Thymus (tissue), 14 donors: ENCODE results near the gene VAC14. TPM values are rescaled to one million over a fixed set of nuclear protein-coding genes. Genes with fewer than 3 reads are reported as not detected.
"Not testable (repeated sequence)": the region's sequence is repeated elsewhere in the genome, so short reads cannot be mapped to it uniquely, and the experiment has no call there.

ENCODE experiments used
- DNase-seq, 9 donors: peaks; one replicate each; pipeline ENCODE4 v3.0.0-alpha.2; 2013; ENCODE audit warnings: low spot score in 9 of 9, low read depth in 6 of 9, missing footprints in 1 of 9
- H3K27ac ChIP-seq, 2 donors: one replicate each; pipeline ENCODE4 v1.5.1; 2013; ENCODE audit warnings: control low read depth in 1 of 2, low read depth in 1 of 2, low read length in 1 of 2, mild to moderate bottlenecking in 1 of 2, moderate library complexity in 1 of 2
- H3K27me3 ChIP-seq, 2 donors: one replicate each; pipeline ENCODE4 v1.5.1; 2013; ENCODE audit warnings: low read length in 1 of 2; ENCODE audit not compliant: control insufficient read depth in 2 of 2, insufficient read depth in 1 of 2
- H3K36me3 ChIP-seq, 2 donors: one replicate each; pipeline ENCODE4 v1.5.1; 2013; ENCODE audit warnings: low read length in 1 of 2, mild to moderate bottlenecking in 1 of 2, moderate library complexity in 1 of 2; ENCODE audit not compliant: control insufficient read depth in 2 of 2, insufficient read depth in 2 of 2
- H3K4me1 ChIP-seq, 2 donors: one replicate each; pipeline ENCODE4 v1.5.1; 2013; ENCODE audit warnings: low read length in 2 of 2; ENCODE audit not compliant: control insufficient read depth in 2 of 2, insufficient read depth in 2 of 2
- H3K4me3 ChIP-seq, 2 donors: one replicate each; pipeline ENCODE4 v1.5.1; 2013; ENCODE audit warnings: low read length in 2 of 2, control low read depth in 1 of 2, mild to moderate bottlenecking in 1 of 2
- H3K9me3 ChIP-seq, 2 donors: one replicate each; pipeline ENCODE4 v1.5.1; 2013; ENCODE audit warnings: low read length in 1 of 2, mild to moderate bottlenecking in 1 of 2; ENCODE audit not compliant: control insufficient read depth in 2 of 2, insufficient read depth in 1 of 2
- WGBS: extraction: QIAGEN DNeasy Blood & Tissue Kit; methylation state at CpG from one replicate; pipeline ENCODE4 v1.1.7; 2013; 5-methylcytosine and 5-hydroxymethylcytosine counted together
- long read RNA-seq, 10 donors: transcript quantifications; one replicate each; lab custom pipeline, GENCODE V29; 2026
- polyA plus RNA-seq: library from polyadenylated mRNA; stranded (reverse); fragments of 200-250 nt; gene quantifications from one replicate; pipeline ENCODE4 v1.2.3, GENCODE V29; 2013
- total RNA-seq: library from RNA; stranded (reverse); fragments of 120-200 nt; gene quantifications from one replicate; pipeline ENCODE4 v1.2.4, GENCODE V29; 2013
- donor health status: healthy.

VAC14 gene
- 28.7 TPM for total RNA-seq
- 33.1 TPM for polyA plus RNA-seq
- long read RNA-seq, donor 1, partial matches to known transcripts: 0 of 3 reads
- long read RNA-seq, donor 1, other reads (novel, unspliced or antisense): 0 of 3 reads
- long read RNA-seq, donor 2: 0 reads
- long read RNA-seq, donor 3, transcript VAC14-201 (19 exons, 3,099 nt): minor isoform, 7 of 21 reads
- long read RNA-seq, donor 3, transcript VAC14-212 (1 exons, 3,609 nt): major isoform, 10 of 21 reads
- long read RNA-seq, donor 3, partial matches to known transcripts: 0 of 21 reads
- long read RNA-seq, donor 3, other reads (novel, unspliced or antisense): 0 of 21 reads
- long read RNA-seq, donor 4, partial matches to known transcripts: 0 of 5 reads
- long read RNA-seq, donor 4, other reads (novel, unspliced or antisense): 0 of 5 reads
- long read RNA-seq, donor 5, transcript VAC14-212 (1 exons, 3,609 nt): major isoform, 15 of 26 reads
- long read RNA-seq, donor 5, transcript VAC14-201 (19 exons, 3,099 nt): minor isoform, 8 of 26 reads
- long read RNA-seq, donor 5, partial matches to known transcripts: 0 of 26 reads
- long read RNA-seq, donor 5, other reads (novel, unspliced or antisense): 0 of 26 reads
- long read RNA-seq, donor 6, transcript VAC14-201 (19 exons, 3,099 nt): major isoform, 9 of 15 reads
- long read RNA-seq, donor 6, partial matches to known transcripts: 0 of 15 reads
- long read RNA-seq, donor 6, other reads (novel, unspliced or antisense): 0 of 15 reads
- long read RNA-seq, donor 7, transcript VAC14-212 (1 exons, 3,609 nt): major isoform, 7 of 11 reads
- long read RNA-seq, donor 7, partial matches to known transcripts: 0 of 11 reads
- long read RNA-seq, donor 7, other reads (novel, unspliced or antisense): 0 of 11 reads
- long read RNA-seq, donor 8, partial matches to known transcripts: 0 of 8 reads
- long read RNA-seq, donor 8, other reads (novel, unspliced or antisense): 0 of 8 reads
- long read RNA-seq, donor 9, transcript VAC14-212 (1 exons, 3,609 nt): major isoform, 6 of 9 reads
- long read RNA-seq, donor 9, partial matches to known transcripts: 0 of 9 reads
- long read RNA-seq, donor 9, other reads (novel, unspliced or antisense): 0 of 9 reads
- long read RNA-seq, donor 10, partial matches to known transcripts: 0 of 5 reads
- long read RNA-seq, donor 10, other reads (novel, unspliced or antisense): 0 of 5 reads

GRCh38 chr16:70800781-70801480 is at the start of gene VAC14:
Gene VAC14 (minus strand): TSS chr16:70801158. CDS start chr16:70800900, 258 bp downstream.
- Histone ChIP-seq H3K4me1 (peaks cover 3 to 8% of the 10 kb centered on the region in 2 donors), H3K36me3 (peaks cover 0 to 2% of the 10 kb centered on the region in 2 donors), H3K27me3 (peaks cover 0 to 2% of the 10 kb centered on the region in 2 donors), H3K27ac (peak within 1 kb of the TSS; percentile 60 to 75), H3K4me3 (peak within 1 kb of the TSS; percentile 81 to 82), H3K9me3 (peaks cover 0 to 2% of the 10 kb centered on the region in 2 donors)
- peak; percentile 77 to 94 (median 91) for DNase-seq
- under 1% methylated on average over 64 of the region's 64 CpGs for WGBS

DNA sequence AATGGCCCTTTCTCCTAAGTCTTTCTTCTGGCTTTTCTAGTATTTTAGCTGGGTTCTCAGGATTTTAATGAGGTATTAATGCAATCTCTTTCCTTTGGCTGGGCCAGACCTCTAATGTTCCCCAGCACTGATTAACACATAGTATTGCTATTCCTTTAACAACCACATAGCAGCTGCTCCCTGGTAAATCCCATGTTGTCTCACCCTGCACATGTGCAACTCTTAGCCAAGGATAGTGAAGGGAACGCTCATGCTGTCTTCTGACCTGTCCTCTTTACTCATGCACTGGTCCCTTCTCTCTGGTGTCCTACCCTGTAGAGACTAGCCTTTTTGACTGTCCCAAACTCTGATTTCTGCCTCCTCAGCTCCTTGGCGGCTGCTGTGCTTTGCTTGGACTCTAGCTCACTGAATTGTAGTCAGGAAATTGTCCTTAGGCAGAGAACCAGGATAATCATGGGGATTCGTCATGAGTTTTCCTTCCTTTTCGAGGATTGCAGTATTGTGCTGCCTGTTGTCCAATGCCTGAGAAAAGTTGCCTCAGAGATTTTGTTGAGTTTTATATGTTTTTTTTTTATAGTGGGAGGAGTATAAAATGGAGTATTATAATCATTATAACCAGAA is 22.6 kb upstream of the VAC14 start:
- 93% methylated on average over 2 of the region's 4 CpGs for WGBS
- H3K4me3 ChIP-seq, H3K36me3 ChIP-seq, H3K27me3 ChIP-seq, H3K27ac ChIP-seq, H3K9me3 ChIP-seq, H3K4me1 ChIP-seq, DNase-seq: not testable (repeated sequence)

DNA sequence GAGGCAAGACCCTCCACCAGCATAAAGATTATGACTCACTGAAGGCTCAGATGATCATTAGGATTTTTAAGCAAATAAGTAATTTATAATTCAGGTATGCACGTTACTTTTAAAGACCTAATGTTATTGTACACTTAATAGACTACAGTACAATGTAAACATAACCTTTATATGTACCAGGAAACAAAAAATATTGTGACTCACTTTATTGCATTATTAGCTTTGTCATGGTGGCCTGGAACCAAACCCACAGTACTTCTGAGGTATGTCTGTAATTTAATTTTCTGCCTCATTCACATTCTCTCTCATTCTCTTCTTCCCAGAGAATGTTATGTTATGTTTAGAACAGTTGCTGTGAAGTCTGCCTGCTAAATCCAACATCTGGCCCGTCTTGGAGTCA is 21.8 kb upstream of the VAC14 start:
- not testable (repeated sequence) for H3K4me3 ChIP-seq, H3K36me3 ChIP-seq, DNase-seq, H3K9me3 ChIP-seq, H3K27me3 ChIP-seq, H3K27ac ChIP-seq, H3K4me1 ChIP-seq
- 60% methylated on average over 1 of the region's 2 CpGs for WGBS

- H3K27me3 ChIP-seq, H3K4me1 ChIP-seq, H3K36me3 ChIP-seq, H3K27ac ChIP-seq, H3K9me3 ChIP-seq, H3K4me3 ChIP-seq, DNase-seq: not testable (repeated sequence)
- WGBS: 93% methylated on average over 11 of the region's 13 CpGs
Measured at GRCh38 chr16:70818088-70818487, 17.1 kb upstream of the VAC14 start.

- H3K27me3 ChIP-seq: peaks cover 0 to 8% of the 10 kb centered on the region in 2 donors
- DNase-seq: peak in 1 of 9 donors; percentile 36
- H3K27ac ChIP-seq: peak overlapping the region in 1 of 2 donors; percentile 75
- H3K9me3 ChIP-seq: no peaks in the 10 kb centered on the region
- 86% methylated on average over 9 of the region's 9 CpGs for WGBS
- peaks cover 0 to 4% of the 10 kb centered on the region in 2 donors for H3K4me1 ChIP-seq
- no peak overlapping the region for H3K4me3 ChIP-seq
- no peaks in the 10 kb centered on the region for H3K36me3 ChIP-seq
Measured at GRCh38 chr16:70809392-70810060, 8.6 kb upstream of the VAC14 start.

- DNase-seq: no peak
- Histone ChIP-seq H3K36me3 (no peaks in the 10 kb centered on the region), H3K4me1 (peaks cover 0 to 4% of the 10 kb centered on the region in 2 donors), H3K27ac (no peak overlapping the region), H3K27me3 (peaks cover 0 to 8% of the 10 kb centered on the region in 2 donors), H3K9me3 (peaks cover 0 to 2% of the 10 kb centered on the region in 2 donors), H3K4me3 (no peak overlapping the region)
Measured at GRCh38 chr16:70808371-70808770, 7.4 kb upstream of the VAC14 start.

DNA sequence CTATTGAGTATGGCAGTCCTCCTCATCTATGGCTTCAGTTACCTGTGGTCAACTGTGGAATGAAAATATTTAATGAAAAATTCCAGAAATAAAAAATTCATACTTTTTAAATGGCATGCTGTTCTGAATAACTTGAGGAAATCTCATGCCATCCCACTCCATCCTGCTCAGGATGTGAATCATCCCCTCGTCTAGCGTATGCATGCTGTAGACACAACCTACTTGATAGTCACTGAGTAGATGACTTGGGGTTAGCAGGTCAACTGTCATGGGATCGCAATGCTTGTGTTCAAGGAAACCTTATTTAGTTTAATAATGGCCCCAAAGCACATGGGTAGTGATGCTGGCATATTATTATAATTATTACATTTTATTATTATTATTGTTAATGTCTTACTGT is 4.8 kb upstream of the VAC14 start:
- 93% methylated on average over 3 of the region's 3 CpGs for WGBS
- no peak for DNase-seq
- H3K27ac ChIP-seq: no peak overlapping the region
- no peak overlapping the region for H3K4me3 ChIP-seq
- H3K36me3 ChIP-seq: no peaks in the 10 kb centered on the region
- peaks cover 0 to 8% of the 10 kb centered on the region in 2 donors for H3K27me3 ChIP-seq
- peaks cover 0 to 4% of the 10 kb centered on the region in 2 donors for H3K4me1 ChIP-seq
- H3K9me3 ChIP-seq: peaks cover 0 to 2% of the 10 kb centered on the region in 2 donors

- no peak overlapping the region for H3K4me3 ChIP-seq
- peaks cover 0 to 2% of the 10 kb centered on the region in 2 donors for H3K9me3 ChIP-seq
- no peak for DNase-seq
- H3K36me3 ChIP-seq: no peaks in the 10 kb centered on the region
- no peak overlapping the region for H3K27ac ChIP-seq
- peaks cover 0 to 8% of the 10 kb centered on the region in 2 donors for H3K27me3 ChIP-seq
- WGBS: 84% methylated on average over 6 of the region's 6 CpGs
- peaks cover 1 to 7% of the 10 kb centered on the region in 2 donors for H3K4me1 ChIP-seq
Measured at GRCh38 chr16:70805380-70805779, 4.4 kb upstream of the VAC14 start.
